Occipital lobe (tissue), 2 donors: ENCODE results near the gene FGG. TPM values are rescaled to one million over a fixed set of nuclear protein-coding genes. Genes with fewer than 3 reads are reported as not detected.

Experiments used
- DNase-seq: peaks from one replicate; lab custom pipeline; 2025; lab: John Stamatoyannopoulos, UW
- total RNA-seq: library from RNA; depleted of rRNA; stranded (reverse); fragments of >200 nt; gene quantifications from one replicate; pipeline ENCODE4 v1.2.3, GENCODE V29; 2014

FGG gene
- 3.1 TPM for total RNA-seq

GRCh38 chr4:154612472-154613414 lies at the start of gene FGG:
Gene FGG (minus strand): TSS chr4:154612656. CDS start chr4:154612609, 47 bp downstream.
- no peak for DNase-seq

DNA sequence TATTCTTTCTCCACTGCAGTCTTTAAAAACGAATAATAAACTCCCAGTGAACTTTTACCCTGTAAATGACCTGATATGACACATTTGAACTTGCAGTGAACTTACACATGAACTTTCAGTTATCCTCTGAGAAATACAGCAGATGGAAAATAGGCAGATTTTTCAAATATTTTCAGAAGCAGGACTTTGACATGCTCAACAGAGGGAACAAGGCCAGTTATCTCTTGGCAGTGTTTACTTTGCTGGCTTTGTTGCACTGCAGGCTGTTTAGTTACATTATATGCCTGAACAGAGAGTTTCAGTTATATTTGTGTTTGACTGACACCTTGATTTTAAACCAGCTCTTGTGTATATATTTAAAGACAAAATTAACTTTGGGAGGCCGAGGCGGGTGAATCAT lies 47.6 kb upstream of the FGG start:
- DNase-seq, result no peak

- no peak for DNase-seq
Observed at GRCh38 chr4:154658680-154659405, 46.4 kb upstream of the FGG start.

DNA sequence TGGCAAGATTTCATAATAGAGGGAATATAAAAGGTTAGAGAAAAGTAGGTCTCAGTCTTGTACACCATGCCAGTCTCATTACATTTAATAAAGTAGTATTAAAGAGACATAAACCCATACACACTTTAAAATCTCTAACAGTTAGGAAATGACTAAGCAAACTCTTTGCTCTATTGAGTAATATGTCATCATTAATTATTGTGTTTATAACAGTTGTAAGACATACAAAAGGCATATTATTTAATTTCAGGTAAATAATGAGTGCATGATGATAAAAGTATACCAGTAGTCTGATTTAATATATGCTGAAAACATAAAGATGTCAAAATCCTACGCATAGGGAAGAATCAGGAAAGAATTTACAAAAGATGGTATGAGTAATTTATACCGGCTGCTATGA lies 31.0 kb upstream of the FGG start:
- no peak for DNase-seq

DNA sequence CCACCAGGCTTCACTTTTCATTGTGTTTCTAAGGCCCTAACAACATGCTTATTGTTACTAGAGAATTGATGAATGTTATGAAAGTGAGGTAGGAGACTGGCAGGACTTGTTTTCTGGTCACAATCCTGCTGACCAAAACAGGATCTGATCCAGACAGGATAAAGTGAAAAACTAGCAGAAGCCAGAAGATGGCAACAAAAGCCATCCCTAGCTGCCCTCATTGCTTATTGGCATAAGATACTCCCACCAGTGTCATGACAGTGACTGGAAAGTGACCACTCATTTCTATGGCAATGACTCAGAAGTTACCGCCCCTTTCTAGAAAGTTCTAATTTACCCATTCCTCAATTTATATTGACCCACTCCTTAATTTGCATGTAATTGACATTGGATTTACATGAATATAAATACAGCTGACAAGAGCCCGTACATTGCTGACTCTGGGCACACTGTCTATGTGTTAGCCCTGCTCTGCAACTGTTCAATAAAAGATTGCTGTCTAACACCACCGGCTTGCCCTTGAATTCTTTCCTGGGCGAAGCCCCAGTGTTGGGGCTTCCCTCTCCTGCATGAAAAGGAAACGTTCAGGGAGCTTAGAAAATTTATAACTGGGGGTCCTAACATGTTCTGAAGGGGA lies 30.0 kb upstream of the FGG start:
- no peak for DNase-seq

GRCh38 chr4:154640999-154641398 lies 28.5 kb upstream of the FGG start:
- DNase-seq, result no peak

GRCh38 chr4:154634058-154634457 lies 21.6 kb upstream of the FGG start:
- no peak for DNase-seq

DNA sequence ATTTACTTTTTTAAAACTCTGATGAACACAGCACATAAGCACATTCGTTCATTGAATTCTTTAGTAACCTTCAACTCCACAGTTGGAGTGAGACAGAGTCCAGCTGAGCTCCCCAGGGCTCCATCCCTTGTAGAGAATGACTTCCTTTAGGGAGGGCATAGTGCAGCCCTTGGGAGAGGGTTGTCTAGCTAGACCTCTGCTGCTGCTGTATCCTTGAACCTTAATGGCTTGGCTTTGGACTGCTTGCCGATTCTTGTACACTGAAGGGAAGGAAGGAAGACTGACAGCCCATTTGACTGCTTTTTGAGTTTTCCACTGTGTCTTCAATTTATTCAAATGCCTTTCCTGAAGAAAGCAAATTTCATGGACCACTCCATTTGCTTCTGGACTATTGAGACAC lies 19.4 kb upstream of the FGG start:
- no peak for DNase-seq

GRCh38 chr4:154630324-154630723 lies 17.9 kb upstream of the FGG start:
- no peak for DNase-seq

GRCh38 chr4:154626793-154627484 lies 14.5 kb upstream of the FGG start:
- no peak for DNase-seq

GRCh38 chr4:154625971-154626370 lies 13.5 kb upstream of the FGG start:
- no peak for DNase-seq

- no peak for DNase-seq
Observed at GRCh38 chr4:154623995-154624394, 11.5 kb upstream of the FGG start.

DNA sequence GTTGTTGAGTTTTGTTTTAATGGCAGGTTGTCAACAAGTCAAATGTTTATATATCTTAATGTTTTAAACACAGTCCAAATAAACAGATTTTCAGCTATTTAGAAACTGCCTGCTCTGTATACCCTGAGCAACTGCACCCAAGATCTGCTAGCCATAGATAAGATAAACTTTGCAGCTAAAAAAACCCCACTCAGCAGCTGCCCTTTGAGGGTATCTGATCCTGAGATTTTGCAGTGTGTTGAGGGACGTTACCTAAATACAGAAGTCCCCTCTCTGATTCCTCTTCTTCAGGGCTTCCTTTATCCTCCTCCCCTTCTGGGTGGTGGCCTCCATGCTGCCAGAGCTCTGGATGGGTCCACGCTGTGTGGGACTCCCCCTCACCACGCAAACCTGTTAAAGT lies 11.0 kb upstream of the FGG start:
- DNase-seq, result no peak

- DNase-seq, result no peak
Observed at GRCh38 chr4:154622598-154622997, 10.1 kb upstream of the FGG start.

DNA sequence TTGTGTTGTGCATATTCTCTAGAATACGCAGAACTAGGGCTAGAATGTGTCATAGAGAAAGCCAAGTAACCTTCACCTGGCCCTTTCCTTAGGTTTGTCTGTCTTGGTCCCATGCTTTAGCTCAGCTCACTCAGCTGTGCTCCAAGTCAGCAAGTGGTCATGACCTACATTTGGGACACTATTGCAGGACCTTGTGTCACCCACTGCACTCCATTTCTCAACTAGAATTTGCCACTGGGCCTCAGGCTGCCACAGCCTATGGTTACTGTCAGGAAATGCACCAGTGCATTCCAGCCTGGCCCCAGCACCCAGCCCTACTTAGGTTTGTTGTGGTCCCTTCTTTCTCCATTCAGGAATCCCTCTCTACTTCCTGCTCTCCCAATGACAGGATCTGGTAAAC lies 7.7 kb upstream of the FGG start:
- no peak for DNase-seq

DNA sequence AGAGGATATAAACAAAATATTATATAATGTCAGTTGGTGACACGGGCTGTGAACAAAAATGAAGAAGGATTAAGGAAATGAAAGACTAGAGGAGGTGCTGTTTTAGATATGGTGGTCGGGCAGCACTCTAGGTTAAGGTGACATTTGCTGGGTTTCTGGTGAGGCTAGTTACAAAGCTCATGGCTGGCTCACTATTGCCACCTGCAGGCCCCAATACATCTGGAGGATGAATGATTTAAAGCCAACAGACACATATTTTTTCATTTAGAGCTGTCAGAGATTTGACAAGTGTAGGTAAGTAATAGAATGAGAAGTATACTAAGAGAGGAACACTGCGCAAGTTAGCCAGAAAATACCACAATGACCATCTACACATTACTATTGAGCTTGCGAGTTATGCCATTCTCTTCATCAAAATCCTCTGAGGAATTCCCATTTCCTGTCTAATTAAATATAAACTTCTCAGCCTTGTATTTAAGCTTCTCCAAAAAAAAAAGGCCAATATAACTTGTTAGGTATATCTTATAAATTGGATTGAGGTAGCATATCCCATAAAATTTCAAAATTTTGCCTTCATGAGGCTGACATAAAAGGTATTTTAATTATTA lies 6.4 kb upstream of the FGG start:
- no peak for DNase-seq

DNA sequence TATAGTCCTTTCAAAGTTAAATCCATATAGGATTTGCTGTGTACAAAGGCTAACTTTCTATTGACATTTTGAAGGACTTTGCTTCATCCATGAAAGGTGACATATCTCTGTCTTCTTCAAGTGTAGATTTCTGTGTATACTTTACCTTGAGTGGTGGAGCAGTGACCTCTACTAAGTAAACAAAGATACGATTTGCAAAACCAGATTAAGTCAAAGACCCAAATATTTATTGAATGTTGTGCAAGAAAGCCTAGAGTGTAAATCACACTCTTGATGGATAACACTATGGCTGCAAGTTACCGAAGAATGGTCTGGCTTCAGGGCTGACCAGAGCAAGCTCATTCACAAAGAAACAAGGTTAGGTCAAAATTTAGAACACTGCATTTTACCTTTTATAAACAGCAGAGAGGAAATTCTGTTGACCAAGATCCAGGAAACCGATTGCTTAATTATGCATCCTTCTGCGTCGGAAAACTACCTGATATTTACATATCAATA lies 5.4 kb upstream of the FGG start:
- DNase-seq, result no peak

DNA sequence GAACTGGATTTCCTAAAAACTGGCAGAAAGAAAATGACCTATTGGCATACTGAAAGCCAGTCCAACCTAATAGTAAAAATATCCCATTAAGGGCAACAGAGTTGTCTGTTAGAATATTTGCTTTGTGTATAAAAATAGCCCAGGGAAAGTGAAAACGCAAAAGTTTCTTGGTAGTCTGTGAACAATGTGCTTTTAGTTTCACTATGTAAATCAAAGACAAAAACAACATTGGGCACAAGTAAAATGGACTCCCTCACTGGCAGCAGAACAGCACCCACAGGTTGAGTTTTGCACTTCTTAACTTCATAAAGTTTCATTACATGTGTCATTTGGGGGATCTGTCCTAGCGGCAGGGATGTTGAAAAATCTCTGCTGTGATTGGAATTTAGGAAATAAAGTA lies 4.3 kb upstream of the FGG start:
- no peak for DNase-seq

DNA sequence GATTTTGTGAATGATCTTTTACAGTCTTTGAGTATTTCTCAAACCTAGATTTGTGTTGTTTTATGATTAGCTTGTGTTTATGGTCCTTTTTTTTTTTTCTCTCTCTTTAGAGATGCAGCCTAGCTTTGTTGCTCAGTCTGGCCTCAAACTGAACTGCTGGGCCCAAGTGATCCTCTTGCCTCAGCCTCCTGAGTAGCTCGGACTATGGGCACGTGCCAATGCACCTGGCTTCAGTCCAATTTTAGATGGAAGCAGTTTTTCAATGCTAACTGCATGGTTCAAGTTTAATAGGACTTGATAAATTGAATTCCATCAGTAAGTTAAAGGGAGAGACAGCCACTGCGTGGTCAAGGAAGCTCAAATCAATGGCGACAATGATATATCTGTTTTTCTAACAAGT lies 3.8 kb upstream of the FGG start:
- DNase-seq, result no peak

- DNase-seq, result no peak
Observed at GRCh38 chr4:154615211-154615610, 2.8 kb upstream of the FGG start.

DNA sequence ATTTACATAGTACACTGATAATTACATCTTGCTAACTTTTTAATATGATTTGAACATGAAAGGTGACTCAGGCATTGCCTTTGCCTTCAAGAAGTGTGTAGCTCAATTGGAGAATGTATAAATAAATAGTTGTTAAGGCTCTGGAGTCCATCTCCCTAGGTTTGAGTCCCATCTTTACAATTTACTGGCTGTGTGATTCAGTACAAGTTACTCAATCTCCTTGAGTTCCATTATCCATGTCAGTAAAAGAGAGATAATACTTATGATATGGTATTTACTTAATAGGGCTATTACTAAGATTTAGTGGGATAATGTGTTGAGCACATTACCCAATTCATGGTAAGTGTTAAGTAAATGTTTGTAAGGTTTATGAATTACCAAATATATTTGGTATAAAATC lies 1.9 kb upstream of the FGG start:
- no peak for DNase-seq
